CD4-positive, alpha-beta T cell (primary cell): ENCODE data around the gene UBA1. TPM values are rescaled to one million over a fixed set of nuclear protein-coding genes. Genes with fewer than 3 reads are reported as not detected.

Source experiments
- ATAC-seq: fragments of 200-7000 bp; cut with Tn5 transposase; one replicate; pipeline ENCODE4 v1.10.0; 2022; ENCODE audit warnings: mild to moderate bottlenecking; ENCODE audit not compliant: poor library complexity
- CTCF ChIA-PET: fragments of 350-600 bp; sonication (Branson Sonifier 250); formaldehyde crosslinking; loops from one replicate; lab custom pipeline; 2021; ENCODE audit warnings: antibody characterized with exemption, inconsistent platforms; lab: Charles Lee
- POLR2A ChIA-PET: fragments of 350-600 bp; sonication (Branson Sonifier 250); formaldehyde crosslinking; loops from one replicate; lab custom pipeline; 2021; ENCODE audit warnings: antibody characterized with exemption, inconsistent platforms; lab: Charles Lee
- DNase-seq, 14 experiments: peaks; one replicate each; pipeline ENCODE4 v3.0.0-alpha.2; 2013 to 2020; ENCODE audit warnings: mixed read lengths in 2 of 14
- H3K27ac ChIP-seq, 2 donors: one replicate each; pipeline versions ENCODE4 v1.5.1 to v1.7.0; 2013; ENCODE audit warnings: low read length in 2 of 2, low read depth in 1 of 2, mild to moderate bottlenecking in 1 of 2
- H3K27me3 ChIP-seq, 2 experiments: 1 replicate in 1 of 2; 2 replicates in 1 of 2; pipeline versions ENCODE4 v1.6.1 to v1.7.0; 2013; ENCODE audit warnings: low read length in 2 of 2, control low read depth in 1 of 2, mild to moderate bottlenecking in 1 of 2, moderate library complexity in 1 of 2; ENCODE audit not compliant: insufficient read depth in 2 of 2, control insufficient read depth in 1 of 2
- H3K36me3 ChIP-seq: one replicate; pipeline ENCODE4 v1.6.1; 2013; ENCODE audit warnings: low read length, control low read depth; ENCODE audit not compliant: insufficient read depth
- H3K4me1 ChIP-seq: one replicate; pipeline ENCODE4 v1.6.1; 2013; ENCODE audit warnings: low read length, control low read depth; ENCODE audit not compliant: insufficient read depth
- H3K4me3 ChIP-seq: one replicate; pipeline ENCODE4 v1.5.1; 2013; ENCODE audit warnings: mild to moderate bottlenecking, low read length, moderate library complexity
- H3K9me3 ChIP-seq, 2 experiments: 1 replicate in 1 of 2; 2 replicates in 1 of 2; pipeline versions ENCODE4 v1.6.1 to v1.7.0; 2013; ENCODE audit warnings: low read length in 2 of 2, mild to moderate bottlenecking in 2 of 2, control low read depth in 1 of 2, moderate library complexity in 1 of 2; ENCODE audit not compliant: control insufficient read depth in 1 of 2, insufficient read depth in 1 of 2
- H3K27ac Mint-ChIP-seq: one replicate; pipeline ENCODE4 v1.8.0; 2020; ENCODE audit warnings: mixed read lengths
- H3K27me3 Mint-ChIP-seq: one replicate; pipeline ENCODE4 v1.8.0; 2021; ENCODE audit warnings: mixed read lengths
- H3K36me3 Mint-ChIP-seq: one replicate; pipeline ENCODE4 v1.8.0; 2021; ENCODE audit warnings: low read depth, mixed read lengths
- H3K4me1 Mint-ChIP-seq: one replicate; pipeline ENCODE4 v1.8.0; 2021; ENCODE audit warnings: low read depth, mixed read lengths
- H3K4me3 Mint-ChIP-seq: one replicate; pipeline ENCODE4 v1.8.0; 2020; ENCODE audit warnings: mild to moderate bottlenecking, mixed read lengths
- H3K9me3 Mint-ChIP-seq: one replicate; pipeline ENCODE4 v1.8.0; 2020; ENCODE audit warnings: mixed read lengths
- intact Hi-C, 2 experiments: fragments of 100-400 bp; cut with DNase I in 1 of 2; cut with micrococcal nuclease in 1 of 2; formaldehyde crosslinking; loops; one replicate each; pipeline versions ENCODE4 v1.15.1 to v1.9.0; 2023 to 2025; cut with DNase I, micrococcal nuclease
- total RNA-seq, 174 experiments: library from RNA in 2 of 174; stranded (reverse) in 2 of 174; gene quantifications; one replicate each; pipeline ENCODE4 v1.2.3 and lab custom pipeline; 2021 to 2026
- TF ChIP-seq, protein P1 (sequence below): fragments of 200-600 bp; IDR thresholded peaks from one replicate; pipeline ENCODE4 v1.8.0; 2022; ENCODE audit warnings: antibody characterized with exemption, mild to moderate bottlenecking

Gene UBA1
- total RNA-seq, 2 experiments from 2014 or later: 70.0 to 72.1 TPM

DNA sequence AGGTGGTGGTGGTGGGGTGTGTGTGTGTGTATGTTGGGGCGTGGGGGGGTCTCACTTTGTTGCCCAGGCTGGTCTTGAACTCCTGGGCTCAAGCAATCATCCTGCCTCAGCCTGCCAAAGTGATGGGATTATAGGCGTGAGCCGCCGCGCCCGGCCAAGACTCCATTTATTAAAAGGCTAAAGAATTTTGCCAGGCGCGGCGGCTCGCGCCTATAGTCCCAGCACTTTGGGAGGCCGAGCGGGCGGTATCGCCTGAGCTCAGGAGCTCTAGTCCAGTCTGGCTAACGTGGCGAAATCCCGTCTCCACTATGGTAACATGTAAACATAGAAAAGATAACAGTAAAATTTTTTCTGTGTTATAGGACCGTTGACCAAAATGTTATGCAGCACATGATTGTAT, 3.7 kb upstream of the UBA1 start:
- ChIA-PET CTCF (interaction anchor here (1.2 to 3.9 kb wide), 3 partner anchors 45 to 194 kb away, joined by 3 to 12 read pairs (median 7); partner anchors contain the start of genes NDUFB11 and RBM10), POLR2A (interaction anchor here (2.1 to 2.4 kb wide), 2 partner anchors 28 to 334 kb away, joined by 9 to 22 read pairs; partner anchors contain the start of gene CDK16)
- H3K4me1 Mint-ChIP-seq: peaks cover 39% of the 10 kb centered on the region
- no peaks in the 10 kb centered on the region for H3K27me3 Mint-ChIP-seq
- DNase-seq (no peak), ATAC-seq (no peak)
- intact Hi-C loops: loop anchor here (1.0 to 10.0 kb wide), 6 partner anchors 43 to 835 kb away; partner anchors contain the start of genes RBM10 (in 1 of the 2) and ZNF41 (in 1 of the 2)
- Histone ChIP-seq H3K4me3 (no peak overlapping the region), H3K27me3 (no peaks in the 10 kb centered on the region), H3K36me3 (peaks cover 13% of the 10 kb centered on the region), H3K9me3 (no peaks in the 10 kb centered on the region), H3K27ac (no peak overlapping the region), H3K4me1 (peaks cover 36% of the 10 kb centered on the region)
- no peaks in the 10 kb centered on the region for H3K9me3 Mint-ChIP-seq
- H3K4me3 Mint-ChIP-seq: no peak overlapping the region
- peaks cover 23% of the 10 kb centered on the region for H3K36me3 Mint-ChIP-seq
- H3K27ac Mint-ChIP-seq: no peak overlapping the region
- TF ChIP-seq, protein P1, sequence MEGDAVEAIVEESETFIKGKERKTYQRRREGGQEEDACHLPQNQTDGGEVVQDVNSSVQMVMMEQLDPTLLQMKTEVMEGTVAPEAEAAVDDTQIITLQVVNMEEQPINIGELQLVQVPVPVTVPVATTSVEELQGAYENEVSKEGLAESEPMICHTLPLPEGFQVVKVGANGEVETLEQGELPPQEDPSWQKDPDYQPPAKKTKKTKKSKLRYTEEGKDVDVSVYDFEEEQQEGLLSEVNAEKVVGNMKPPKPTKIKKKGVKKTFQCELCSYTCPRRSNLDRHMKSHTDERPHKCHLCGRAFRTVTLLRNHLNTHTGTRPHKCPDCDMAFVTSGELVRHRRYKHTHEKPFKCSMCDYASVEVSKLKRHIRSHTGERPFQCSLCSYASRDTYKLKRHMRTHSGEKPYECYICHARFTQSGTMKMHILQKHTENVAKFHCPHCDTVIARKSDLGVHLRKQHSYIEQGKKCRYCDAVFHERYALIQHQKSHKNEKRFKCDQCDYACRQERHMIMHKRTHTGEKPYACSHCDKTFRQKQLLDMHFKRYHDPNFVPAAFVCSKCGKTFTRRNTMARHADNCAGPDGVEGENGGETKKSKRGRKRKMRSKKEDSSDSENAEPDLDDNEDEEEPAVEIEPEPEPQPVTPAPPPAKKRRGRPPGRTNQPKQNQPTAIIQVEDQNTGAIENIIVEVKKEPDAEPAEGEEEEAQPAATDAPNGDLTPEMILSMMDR: no peak

- H3K4me1 Mint-ChIP-seq: peaks cover 47% of the 10 kb centered on the region
- intact Hi-C loops: loop anchor here (1.0 to 10.0 kb wide), 6 partner anchors 44 to 834 kb away; partner anchors contain the start of genes RBM10 (in 1 of the 2) and ZNF41 (in 1 of the 2)
- H3K9me3 Mint-ChIP-seq: no peaks in the 10 kb centered on the region
- peak overlapping the region; percentile 59 to 76 for H3K27ac ChIP-seq
- peaks cover 22% of the 10 kb centered on the region for H3K36me3 Mint-ChIP-seq
- H3K27me3 ChIP-seq: no peaks in the 10 kb centered on the region
- no peaks in the 10 kb centered on the region for H3K9me3 ChIP-seq
- ChIA-PET CTCF (interaction anchor here (1.3 to 3.9 kb wide), 4 partner anchors 10 to 333 kb away, joined by 3 to 12 read pairs (median 10); partner anchors contain the start of genes NDUFB11 and RBM10), POLR2A (interaction anchor here (0.6 to 2.4 kb wide), 12 partner anchors 28 to 453 kb away, joined by 3 to 29 read pairs (median 7); partner anchors contain the start of genes CDK16, NDUFB11, RBM10 and USP11)
- peak overlapping the region; percentile 70 for H3K4me3 ChIP-seq
- H3K27me3 Mint-ChIP-seq: no peaks in the 10 kb centered on the region
- H3K27ac Mint-ChIP-seq: peak overlapping the region; percentile 88
- TF ChIP-seq, protein P1: no peak
- ATAC-seq (peak; percentile 74), DNase-seq (peak; percentile 52 to 94 (median 73))
- H3K36me3 ChIP-seq: peaks cover 6% of the 10 kb centered on the region
- H3K4me1 ChIP-seq: peaks cover 43% of the 10 kb centered on the region
- H3K4me3 Mint-ChIP-seq: peak overlapping the region; percentile 95
Observed at GRCh38 chrX:47190445-47191269, 3.0 kb upstream of the UBA1 start.

GRCh38 chrX:47191331-47191730, 2.3 kb upstream of the UBA1 start:
- DNase-seq (peak; percentile 7 to 74 (median 36)), ATAC-seq (peak; percentile 5)
- peak overlapping the region; percentile 70 for H3K4me3 ChIP-seq
- peaks cover under 1% of the 10 kb centered on the region for H3K36me3 ChIP-seq
- ChIA-PET POLR2A (interaction anchor here (0.6 to 2.4 kb wide), 12 partner anchors 27 to 830 kb away, joined by 3 to 29 read pairs (median 7); partner anchors contain the start of genes CDK16, NDUFB11, RBM10 and USP11), CTCF (interaction anchor here (1.3 to 3.9 kb wide), 3 partner anchors 9 to 332 kb away, joined by 3 to 12 read pairs (median 12); no protein-coding TSS in a partner anchor)
- peaks cover 50% of the 10 kb centered on the region for H3K4me1 ChIP-seq
- TF ChIP-seq, protein P1: no peak
- intact Hi-C loops: loop anchor here (2.0 to 10.0 kb wide), 5 partner anchors 45 to 833 kb away; partner anchors contain the start of gene ZNF41 (in 1 of the 2)
- peaks cover 53% of the 10 kb centered on the region for H3K4me1 Mint-ChIP-seq
- peaks cover 25% of the 10 kb centered on the region for H3K36me3 Mint-ChIP-seq
- no peaks in the 10 kb centered on the region for H3K27me3 Mint-ChIP-seq
- H3K27me3 ChIP-seq: no peaks in the 10 kb centered on the region
- no peaks in the 10 kb centered on the region for H3K9me3 ChIP-seq
- peak overlapping the region; percentile 95 for H3K4me3 Mint-ChIP-seq
- H3K27ac Mint-ChIP-seq: peak overlapping the region; percentile 88
- H3K27ac ChIP-seq: peak overlapping the region; percentile 59 to 76
- H3K9me3 Mint-ChIP-seq: no peaks in the 10 kb centered on the region
